Adrenal gland (tissue), 12 donors: Measurements from ENCODE around the gene TPD52L1. TPM values are rescaled to one million over a fixed set of nuclear protein-coding genes. Genes with fewer than 3 reads are reported as not detected.
A peak's percentile ranks its signal among the peaks of the same experiment; 100 is the strongest.

ENCODE experiments used
- DNase-seq, 7 donors: peaks; one replicate each; pipeline ENCODE4 v3.0.0-alpha.2; 2019 to 2020
- H3K27ac ChIP-seq, 5 donors: fragments of 200-600 bp; sonication (generic) in 4 of 5; 1 replicate in 3 of 5; 2 replicates in 2 of 5; pipeline versions ENCODE4 v1.5.1 to v1.8.0; 2016 to 2020; ENCODE audit warnings: mild to moderate bottlenecking in 1 of 5
- H3K27me3 ChIP-seq: fragments of 200-600 bp; 2 replicates; pipeline ENCODE4 v1.8.0; 2021
- H3K36me3 ChIP-seq, 2 donors: fragments of 200-600 bp; replicated peaks in 1 of 2; 1 replicate in 1 of 2; 2 replicates in 1 of 2; pipeline versions ENCODE4 v1.5.1 to v1.8.0; 2018 to 2022
- H3K4me1 ChIP-seq, 2 donors: fragments of 200-600 bp; replicated peaks in 1 of 2; 1 replicate in 1 of 2; 2 replicates in 1 of 2; pipeline versions ENCODE4 v1.5.1 to v1.8.0; 2018 to 2021
- H3K4me3 ChIP-seq, 4 donors: fragments of 200-600 bp; sonication (generic) in 3 of 4; one replicate each; pipeline ENCODE4 v1.5.1; 2016 to 2018
- H3K9me3 ChIP-seq, 3 donors: fragments of 200-600 bp; sonication (generic) in 1 of 3; replicated peaks in 1 of 3; 1 replicate in 2 of 3; 2 replicates in 1 of 3; pipeline versions ENCODE4 v1.5.1 to v1.8.0; 2016 to 2021
- CTCF ChIP-seq, 6 experiments: fragments of 450-650 bp in 4 of 6; fragments of 200-600 bp in 2 of 6; sonication (generic) in 1 of 6; IDR thresholded peaks; 1 replicate in 5 of 6; 2 replicates in 1 of 6; pipeline versions ENCODE4 v1.5.1 to v1.8.0; 2016 to 2021; ENCODE audit warnings: antibody characterized with exemption in 6 of 6, mild to moderate bottlenecking in 2 of 6, moderate library complexity in 1 of 6
- POLR2A ChIP-seq, 2 donors: fragments of 450-650 bp; IDR thresholded peaks; one replicate each; pipeline ENCODE4 v1.6.1; 2017; ENCODE audit warnings: antibody characterized with exemption in 2 of 2, mild to moderate bottlenecking in 2 of 2, moderate library complexity in 1 of 2
- WGBS, 4 donors: extraction: QIAGEN DNeasy Blood & Tissue Kit in 2 of 4; methylation state at CpG; one replicate each; pipeline versions ENCODE4 v1.1.5 to v1.1.7; 2013 to 2017; 5-methylcytosine and 5-hydroxymethylcytosine counted together
- intact Hi-C, 2 donors: fragments of 100-400 bp; cut with DNase I; formaldehyde crosslinking; loops; one replicate each; pipeline versions ENCODE4 v1.14.1 to v1.15.0; 2022 to 2023
- polyA plus RNA-seq, 3 donors: library from polyadenylated mRNA; stranded (reverse); fragments of 200-250 nt in 2 of 3; fragments of 350-450 nt in 1 of 3; fragmentation: Illumina TruSeq in 1 of 3; extraction: RNeasy Lipid Tissue Mini Kit (QIAGEN cat#74804) in 1 of 3; gene quantifications; one replicate each; pipeline ENCODE4 v1.2.3, GENCODE V29; 2013 to 2014
- total RNA-seq, 9 donors: library from RNA; depleted of rRNA in 4 of 9; stranded (reverse); fragments of >200 nt in 4 of 9; fragments of 120-200 nt in 1 of 9; fragmentation: NEBNext Ultra II Directional in 1 of 9; extraction: Animal tissue kit (Norgen Biotek cat#: 25700) in 1 of 9; gene quantifications; one replicate each; pipeline versions ENCODE4 v1.1.0 to v1.2.4, GENCODE V29; 2013 to 2023
- donor health status: healthy with polysubstance abuse.
- donor health status: Bipolar disorder and iron deficiency.
- donor health status: DM: yes; HTN: yes; CAD: no.
- donor health status: DM: no; HTN: no; CAD: no.
- donor health status: DM: no; HTN: no; CAD: no.
- donor health status: DM: yes; HTN: yes; CAD: no.

TPD52L1 gene
- total and polyA plus RNA-seq, 12 donors, result 37.0 to 2,041 (median 435) TPM

DNA sequence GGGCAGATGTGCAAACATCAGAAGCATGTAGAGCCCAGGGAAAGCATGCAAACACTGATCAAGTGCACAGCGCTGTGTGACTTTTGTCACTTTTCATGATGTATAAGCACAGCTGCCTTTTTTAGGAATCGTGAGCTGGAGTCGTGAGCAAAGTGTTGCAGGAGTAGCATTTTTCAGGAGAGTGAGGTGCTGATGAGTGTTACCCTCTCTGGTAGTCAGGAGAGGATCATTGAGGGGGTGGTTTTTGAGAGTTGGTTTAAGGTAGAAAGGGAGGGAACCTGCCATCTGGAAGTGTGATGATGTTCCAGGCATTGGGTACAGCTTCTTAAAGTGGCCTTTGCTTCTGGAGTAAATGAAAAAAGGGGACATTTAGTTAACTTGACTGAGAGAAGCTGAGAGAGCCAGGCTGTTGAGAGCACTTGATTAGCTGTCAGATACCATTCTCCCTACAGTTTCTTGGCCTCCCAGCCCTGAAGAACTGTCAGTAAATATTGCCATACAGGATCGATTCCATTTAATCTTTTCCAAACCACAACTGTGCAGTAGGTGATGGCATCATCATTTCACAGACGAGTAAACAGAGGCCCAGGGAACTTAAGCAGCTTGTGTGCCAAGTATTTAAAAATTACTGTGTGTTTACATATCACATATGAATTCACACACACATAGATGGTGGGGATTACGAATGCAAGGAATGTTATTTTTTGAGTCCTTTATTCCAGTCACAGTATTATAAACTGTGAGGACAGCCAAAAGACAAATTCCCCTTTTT lies 28.9 kb downstream of the TPD52L1 start:
- peak overlapping the region in 1 of 5 donors; percentile 43 for H3K27ac ChIP-seq
- no peak overlapping the region for H3K4me3 ChIP-seq
- no peaks in the 10 kb centered on the region for H3K9me3 ChIP-seq
- H3K4me1 ChIP-seq, result peaks cover 0 to 3% of the 10 kb centered on the region in 2 donors
- H3K27me3 ChIP-seq, result no peaks in the 10 kb centered on the region
- intact Hi-C loops, result no loop called here
- no peak for DNase-seq
- H3K36me3 ChIP-seq, result no peaks in the 10 kb centered on the region
- no peak for TF ChIP-seq POLR2A (IDR thresholded peaks at IDR 0.05)
- no peak for TF ChIP-seq CTCF (IDR thresholded peaks at IDR 0.05)
- 83 to 90% (median 84%) methylated on average over 6 of the region's 6 CpGs for WGBS, 4 donors

- intact Hi-C loops, result no loop called here
- H3K27ac ChIP-seq, result peak overlapping the region in 1 of 5 donors; percentile 43
These were observed 29.8 kb downstream of the TPD52L1 start for GRCh38 chr6:125183391-125183790.

DNA sequence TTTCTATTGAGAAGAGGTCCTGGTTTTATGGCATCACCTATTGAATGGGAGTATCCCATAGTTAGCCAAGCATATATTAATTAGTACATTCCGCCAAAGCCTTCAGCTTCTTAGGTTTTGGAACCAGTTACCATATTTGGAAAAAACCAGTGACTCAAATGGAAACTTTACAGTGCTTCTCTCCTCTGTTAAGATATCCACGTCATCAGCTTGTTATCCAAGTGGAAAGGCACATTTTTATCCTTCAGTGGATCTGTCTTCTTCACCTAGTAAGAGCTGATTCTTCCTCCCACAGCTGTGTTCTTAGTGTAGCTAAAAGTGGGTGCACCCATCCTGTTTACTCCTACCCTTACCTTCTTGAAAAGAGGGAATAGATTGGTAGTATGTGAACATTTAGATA lies 34.5 kb downstream of the TPD52L1 start:
- H3K27ac ChIP-seq, result peak overlapping the region; percentile 63 to 79 (median 70)
- no peak overlapping the region for H3K4me3 ChIP-seq
- H3K9me3 ChIP-seq, result no peaks in the 10 kb centered on the region
- no peaks in the 10 kb centered on the region for H3K27me3 ChIP-seq
- intact Hi-C loops, result no loop called here
- peaks cover 47 to 55% of the 10 kb centered on the region in 2 donors for H3K4me1 ChIP-seq
- TF ChIP-seq POLR2A (IDR thresholded peaks at IDR 0.05) (peak in 1 of 2 donors; percentile 39), CTCF (IDR thresholded peaks at IDR 0.05) (no peak)
- DNase-seq, result no peak
- 52 to 66% (median 63%) methylated on average over 2 of the region's 2 CpGs for WGBS, 4 donors
- H3K36me3 ChIP-seq, result no peaks in the 10 kb centered on the region

More at GRCh38 chr6:125183391-125183790, 29.8 kb downstream of the TPD52L1 start:
- Histone ChIP-seq H3K4me3 (no peak overlapping the region), H3K36me3 (no peaks in the 10 kb centered on the region), H3K4me1 (peaks cover 3 to 12% of the 10 kb centered on the region in 2 donors), H3K27me3 (no peaks in the 10 kb centered on the region), H3K9me3 (no peaks in the 10 kb centered on the region)
- peak in 2 of 7 donors; percentile 41 to 61 for DNase-seq
- 69 to 95% (median 87%) methylated on average over 6 of the region's 6 CpGs for whole genome bisulfite sequencing, 4 donors
- TF ChIP-seq POLR2A (IDR thresholded peaks at IDR 0.05), result no peak
- TF ChIP-seq CTCF (IDR thresholded peaks at IDR 0.05), result no peak

GRCh38 chr6:125188594-125189203 lies 35.1 kb downstream of the TPD52L1 start:
- intact Hi-C loops, result no loop called here
- DNase-seq, result no peak
- peak overlapping the region; percentile 63 to 79 (median 70) for H3K27ac ChIP-seq
- no peak overlapping the region for H3K4me3 ChIP-seq
- no peaks in the 10 kb centered on the region for H3K9me3 ChIP-seq
- no peaks in the 10 kb centered on the region for H3K27me3 ChIP-seq
- TF ChIP-seq CTCF (IDR thresholded peaks at IDR 0.05) (no peak), POLR2A (IDR thresholded peaks at IDR 0.05) (no peak)
- H3K36me3 ChIP-seq, result no peaks in the 10 kb centered on the region
- H3K4me1 ChIP-seq, result peaks cover 54 to 61% of the 10 kb centered on the region in 2 donors
- WGBS, 4 donors, result 24 to 47% (median 36%) methylated on average over 1 of the region's 1 CpG
